ENCODE measurements around the gene NAT16.
A peak's percentile ranks its signal among the peaks of the same experiment; 100 is the strongest.
"Not testable (repeated sequence)": the region's sequence is repeated elsewhere in the genome, so short reads cannot be mapped to it uniquely, and the experiment has no call there.

The NAT16 gene

DNA sequence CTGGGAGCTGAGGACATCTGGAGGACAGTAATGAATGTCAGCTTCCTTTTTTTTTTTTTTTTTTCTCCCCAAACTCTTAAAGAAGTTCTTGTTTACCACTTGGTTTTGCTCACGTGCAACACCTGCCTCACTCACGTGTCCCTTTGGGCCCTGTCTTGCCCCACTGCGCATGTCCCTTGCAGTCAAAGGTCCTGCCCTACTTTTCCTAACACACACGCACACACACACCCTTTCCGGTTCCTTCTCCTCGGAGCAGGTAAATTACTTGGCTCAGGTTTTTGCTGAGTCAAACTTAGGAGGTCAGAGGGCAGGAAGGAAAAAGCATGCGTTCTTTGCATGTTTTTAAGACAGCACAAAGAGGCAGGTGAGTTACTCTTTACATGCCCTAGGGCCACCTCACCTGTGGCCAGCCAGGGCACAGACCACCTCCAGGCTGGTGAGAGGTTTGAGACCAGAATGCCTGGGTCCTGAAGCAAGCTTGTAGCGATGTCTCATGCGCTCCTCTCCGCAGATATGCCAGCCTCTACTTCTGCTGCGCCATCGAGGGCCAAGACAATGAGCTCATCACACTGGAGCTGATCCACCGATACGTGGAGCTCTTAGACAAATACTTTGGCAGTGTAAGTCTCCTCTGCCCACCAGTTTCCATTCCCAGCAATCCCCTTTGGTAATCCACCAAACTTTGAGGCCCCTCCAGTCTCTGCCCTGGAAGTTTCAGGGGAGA, 23.1 kb downstream of the NAT16 start:
- DNase-seq: no peak

GRCh38 chr7:101156277-101156676, 23.8 kb downstream of the NAT16 start:
- DNase-seq: no peak

DNA sequence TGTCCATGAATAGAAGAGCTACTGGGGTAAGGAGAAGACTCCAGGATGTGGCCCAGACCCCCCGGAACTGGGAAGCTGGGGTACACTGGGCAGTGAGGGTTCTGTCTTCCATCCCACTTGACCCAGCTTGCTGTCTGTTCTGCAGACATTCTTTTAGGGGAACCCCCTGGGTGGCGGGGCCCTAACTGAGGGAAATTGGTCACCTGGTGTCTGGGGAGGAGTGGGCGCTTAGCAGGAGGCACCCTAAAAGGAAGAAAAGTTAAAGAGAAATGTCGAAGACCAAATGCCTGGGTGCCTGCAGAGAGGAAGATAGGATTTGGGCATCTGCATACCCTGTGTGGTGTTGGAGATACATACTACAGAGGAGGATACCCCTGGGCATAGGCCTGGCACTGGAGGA, 24.8 kb downstream of the NAT16 start:
- no peak for DNase-seq

GRCh38 chr7:101154693-101155102, 25.4 kb downstream of the NAT16 start:
- DNase-seq: peak; percentile 41

GRCh38 chr7:101153969-101154692, 26.0 kb downstream of the NAT16 start, which contains the start of gene AP1S1:
TSS of gene AP1S1 (plus strand) at chr7:101154476. CDS start at chr7:101154515, 39 bp downstream.
- peak; percentile 90 for DNase-seq

DNA sequence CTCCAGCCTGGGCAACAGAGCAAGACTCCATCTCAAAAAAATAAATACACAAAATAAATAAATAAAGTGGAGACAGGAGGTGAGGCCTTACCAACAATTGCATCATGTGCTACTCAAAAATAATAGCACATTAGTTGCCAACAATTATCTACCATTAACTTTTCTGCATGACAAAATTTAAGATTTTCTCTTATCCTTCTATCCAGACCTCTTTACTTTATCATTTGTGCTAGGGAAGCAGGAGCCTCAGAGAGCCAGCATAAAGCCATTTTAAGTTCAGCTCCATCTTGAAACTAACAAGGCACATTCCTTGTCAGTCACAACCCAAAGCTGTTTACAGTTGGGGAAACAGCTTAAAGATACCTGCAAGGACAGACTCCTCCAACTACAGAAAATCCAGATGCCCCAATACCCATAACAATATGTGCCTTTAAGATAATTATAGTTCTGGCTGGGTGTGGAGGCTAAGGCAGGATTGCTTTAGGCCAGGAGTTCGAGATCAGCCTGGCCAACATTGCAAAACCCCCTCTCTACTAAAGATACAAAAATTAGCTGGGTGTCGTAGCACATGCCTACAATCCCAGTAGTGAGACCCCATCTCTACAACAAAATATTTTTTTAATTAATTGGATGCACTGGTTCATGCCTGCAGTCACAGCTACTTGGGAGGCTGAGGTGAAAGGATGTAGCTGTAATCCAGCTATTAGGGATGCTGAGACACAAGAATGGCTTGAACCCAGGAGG, 28.0 kb downstream of the NAT16 start:
- DNase-seq: no peak

DNA sequence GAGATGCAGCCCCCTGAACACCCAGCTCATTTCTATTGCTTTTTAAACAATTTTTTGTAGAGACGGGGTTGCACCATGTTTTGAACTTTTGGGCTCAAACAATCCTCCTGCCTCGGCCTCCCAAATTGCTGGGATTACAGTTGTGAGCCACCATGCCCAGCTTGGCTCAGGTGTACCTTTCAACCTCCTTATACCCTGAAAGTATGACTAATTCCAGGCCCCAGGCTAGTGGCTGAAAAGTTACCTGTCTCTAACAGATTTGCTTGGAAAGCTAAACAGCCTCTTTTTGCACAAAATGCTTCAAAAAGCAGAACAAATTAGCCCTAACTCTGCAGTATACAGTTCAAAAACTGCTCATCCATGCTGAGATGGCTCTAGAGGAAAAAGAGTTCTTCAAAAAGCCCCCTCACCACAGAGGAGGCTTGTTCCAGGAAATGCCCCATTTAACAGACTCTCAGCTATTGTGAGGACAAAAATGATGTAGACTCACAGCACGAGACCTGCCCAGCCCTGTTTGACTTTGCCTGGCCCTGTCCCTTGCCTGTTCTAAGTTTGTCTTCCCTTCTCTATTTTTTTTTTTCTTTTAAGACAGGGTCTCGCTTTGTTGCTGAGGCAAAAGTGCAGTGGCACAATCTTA, 39.2 kb downstream of the NAT16 start:
- no peak for DNase-seq

GRCh38 chr7:101140339-101140699, 39.8 kb downstream of the NAT16 start:
- no peak for DNase-seq

GRCh38 chr7:101138213-101138870, 41.8 kb downstream of the NAT16 start:
- DNase-seq: peak; percentile 72

DNA sequence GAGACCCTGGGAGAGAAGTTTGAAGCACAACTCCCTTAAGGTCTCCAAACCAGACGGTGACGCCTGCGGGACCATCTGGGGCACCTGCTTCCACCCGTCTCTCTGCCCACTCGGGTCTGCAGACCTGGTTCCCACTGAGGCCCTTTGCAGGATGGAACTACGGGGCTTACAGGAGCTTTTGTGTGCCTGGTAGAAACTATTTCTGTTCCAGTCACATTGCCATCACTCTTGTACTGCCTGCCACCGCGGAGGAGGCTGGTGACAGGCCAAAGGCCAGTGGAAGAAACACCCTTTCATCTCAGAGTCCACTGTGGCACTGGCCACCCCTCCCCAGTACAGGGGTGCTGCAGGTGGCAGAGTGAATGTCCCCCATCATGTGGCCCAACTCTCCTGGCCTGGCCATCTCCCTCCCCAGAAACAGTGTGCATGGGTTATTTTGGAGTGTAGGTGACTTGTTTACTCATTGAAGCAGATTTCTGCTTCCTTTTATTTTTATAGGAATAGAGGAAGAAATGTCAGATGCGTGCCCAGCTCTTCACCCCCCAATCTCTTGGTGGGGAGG, 42.4 kb downstream of the NAT16 start:
- no peak for DNase-seq

DNA sequence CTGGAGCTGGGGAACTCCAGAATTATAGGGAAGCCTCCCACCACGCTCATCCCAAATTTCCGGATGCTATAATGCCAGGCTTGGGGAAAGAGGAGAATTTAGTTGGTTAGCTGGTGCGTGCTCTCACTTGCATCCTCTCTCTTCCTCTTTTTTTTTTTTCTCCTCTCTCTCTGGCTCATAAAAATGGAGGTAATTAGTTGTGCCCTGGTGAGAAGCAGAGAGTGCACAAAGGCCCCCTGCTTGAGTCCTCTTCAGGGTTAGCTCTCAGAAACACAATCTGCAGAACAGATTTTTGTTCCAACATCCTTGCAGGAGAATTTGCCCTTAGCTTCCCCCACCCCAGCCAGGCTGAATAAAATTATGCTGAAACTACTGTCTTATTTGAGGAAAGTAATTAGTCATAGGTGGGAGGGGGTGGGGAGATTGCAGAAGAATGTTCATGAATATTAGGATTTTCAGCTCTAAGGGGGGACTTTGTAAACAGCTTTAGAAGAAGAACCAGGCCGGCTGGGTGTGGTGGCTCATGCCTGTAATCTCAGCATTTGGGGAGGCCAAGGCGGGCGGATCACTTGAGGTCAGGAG, 45.6 kb downstream of the NAT16 start:
- no peak for DNase-seq

DNA sequence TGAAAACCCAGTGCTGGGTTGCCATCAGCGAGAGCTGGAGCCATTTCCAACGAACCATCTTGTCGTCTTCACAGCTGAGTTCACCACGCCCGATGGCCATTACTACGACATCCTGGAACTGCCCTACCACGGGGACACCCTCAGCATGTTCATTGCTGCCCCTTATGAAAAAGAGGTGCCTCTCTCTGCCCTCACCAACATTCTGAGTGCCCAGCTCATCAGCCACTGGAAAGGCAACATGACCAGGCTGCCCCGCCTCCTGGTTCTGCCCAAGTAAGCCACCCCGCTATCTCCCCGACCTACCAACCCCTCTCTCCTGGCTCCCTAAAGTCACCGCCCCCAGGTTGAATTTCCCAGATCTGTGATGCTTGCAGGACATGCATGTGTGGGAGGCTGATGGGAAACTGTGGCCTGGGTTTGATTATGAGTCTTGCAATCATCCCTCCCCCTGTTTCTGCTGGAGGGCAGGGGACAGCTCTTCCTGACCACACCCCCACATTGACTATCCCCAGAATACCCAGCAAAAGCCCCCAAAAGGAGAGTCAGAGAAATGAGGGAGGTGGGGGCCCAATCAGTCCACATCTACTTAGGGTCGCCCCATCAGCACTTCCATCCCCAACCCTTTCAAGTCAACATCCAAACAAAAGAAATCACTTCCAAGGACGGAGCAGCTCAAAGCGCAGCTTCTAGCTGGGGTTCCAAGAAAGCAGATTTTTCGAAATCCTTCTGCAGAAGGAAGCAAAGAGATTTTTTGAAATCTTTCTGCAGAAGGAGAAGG, 46.3 kb downstream of the NAT16 start:
- DNase-seq: no peak

GRCh38 chr7:101132626-101133600, 47.2 kb downstream of the NAT16 start:
- DNase-seq: not testable (repeated sequence)

- no peak for DNase-seq
Observed at GRCh38 chr7:101129603-101130117, 50.4 kb downstream of the NAT16 start.

GRCh38 chr7:101128040-101128834, 51.9 kb downstream of the NAT16 start:
- no peak for DNase-seq

DNA sequence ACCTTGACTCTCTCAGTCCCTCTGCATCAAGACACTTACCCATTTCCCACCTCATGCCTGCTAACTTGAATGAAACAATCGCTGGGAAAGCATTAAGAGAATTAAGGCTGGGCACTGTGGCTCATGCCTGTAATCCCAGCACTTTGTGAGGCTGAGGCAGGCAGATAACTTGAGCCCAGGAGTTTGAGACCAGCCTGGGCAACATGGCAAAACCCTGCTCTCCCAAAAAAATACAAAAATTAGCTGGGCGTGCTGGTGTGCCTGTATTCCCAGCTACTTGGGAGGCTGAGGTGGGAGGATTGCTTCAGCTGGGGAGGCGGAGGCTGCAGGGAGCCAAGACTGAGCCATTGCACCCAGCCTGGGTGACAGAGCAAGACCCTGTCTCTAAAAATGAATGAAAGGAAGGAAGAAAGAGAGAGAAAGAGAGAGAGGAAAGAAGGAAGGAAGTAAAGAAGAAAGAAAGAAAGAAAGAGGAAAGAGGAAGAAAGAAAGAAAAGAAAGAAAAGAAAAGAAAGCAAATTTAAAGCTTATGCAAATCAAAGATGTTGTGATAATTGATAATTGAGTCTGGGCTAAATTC, 52.5 kb downstream of the NAT16 start:
- DNase-seq: no peak

GRCh38 chr7:101126651-101127459, 53.2 kb downstream of the NAT16 start, which contains the start of gene SERPINE1:
TSS of gene SERPINE1 (plus strand) at chr7:101127104. CDS start at chr7:101128394, 1,290 bp downstream.
- peak; percentile 35 for DNase-seq

Measured in activated CD4-positive, CD25-positive, alpha-beta regulatory T cell treated with anti-CD3 and anti-CD28 coated beads, Interleukin-2, amount 50 U/mL, for 72 hours (primary cell).